Retina (tissue), 1 donor: ENCODE data around the gene RAB12.
"Not testable (repeated sequence)": the region's sequence is repeated elsewhere in the genome, so short reads cannot be mapped to it uniquely, and the experiment has no call there.

Experiments used
- DNase-seq: peaks from one replicate; pipeline ENCODE4 v3.0.0-alpha.2; 2016

The RAB12 gene

DNA sequence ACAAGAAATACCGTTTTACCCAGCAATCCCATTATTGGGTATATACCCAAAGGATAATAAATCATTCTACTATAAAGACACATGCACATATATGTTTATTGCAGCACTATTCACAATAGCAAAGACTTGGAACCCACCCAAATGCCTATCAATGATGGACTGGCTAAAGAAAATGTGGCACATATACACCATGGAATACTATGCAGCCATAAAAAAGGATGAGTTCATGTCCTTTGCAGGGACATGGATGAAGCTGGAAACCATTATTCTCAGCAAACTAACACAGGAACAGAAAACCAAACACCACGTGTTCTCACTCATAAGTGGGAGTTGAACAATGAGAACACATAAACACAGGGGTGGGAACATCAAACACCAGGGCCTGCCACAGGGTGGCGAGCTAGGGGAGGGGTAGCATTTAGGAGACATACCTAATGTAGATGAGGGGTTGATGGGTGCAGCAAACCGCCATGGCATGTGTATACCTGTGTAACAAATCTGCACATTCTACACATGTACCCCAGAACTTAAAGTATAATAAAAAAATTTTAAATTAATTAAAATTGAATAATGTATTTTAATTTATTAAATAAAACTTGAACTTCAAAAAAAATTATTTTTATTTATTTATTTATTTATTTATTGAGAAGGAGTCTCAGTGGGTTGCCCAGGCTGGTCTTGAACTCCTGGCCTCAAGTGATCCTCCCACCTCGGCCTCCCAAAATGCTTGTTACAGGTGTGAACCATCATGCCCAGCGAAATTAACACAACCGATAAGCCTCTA, 42.4 kb downstream of the RAB12 start:
- not testable (repeated sequence) for DNase-seq

DNA sequence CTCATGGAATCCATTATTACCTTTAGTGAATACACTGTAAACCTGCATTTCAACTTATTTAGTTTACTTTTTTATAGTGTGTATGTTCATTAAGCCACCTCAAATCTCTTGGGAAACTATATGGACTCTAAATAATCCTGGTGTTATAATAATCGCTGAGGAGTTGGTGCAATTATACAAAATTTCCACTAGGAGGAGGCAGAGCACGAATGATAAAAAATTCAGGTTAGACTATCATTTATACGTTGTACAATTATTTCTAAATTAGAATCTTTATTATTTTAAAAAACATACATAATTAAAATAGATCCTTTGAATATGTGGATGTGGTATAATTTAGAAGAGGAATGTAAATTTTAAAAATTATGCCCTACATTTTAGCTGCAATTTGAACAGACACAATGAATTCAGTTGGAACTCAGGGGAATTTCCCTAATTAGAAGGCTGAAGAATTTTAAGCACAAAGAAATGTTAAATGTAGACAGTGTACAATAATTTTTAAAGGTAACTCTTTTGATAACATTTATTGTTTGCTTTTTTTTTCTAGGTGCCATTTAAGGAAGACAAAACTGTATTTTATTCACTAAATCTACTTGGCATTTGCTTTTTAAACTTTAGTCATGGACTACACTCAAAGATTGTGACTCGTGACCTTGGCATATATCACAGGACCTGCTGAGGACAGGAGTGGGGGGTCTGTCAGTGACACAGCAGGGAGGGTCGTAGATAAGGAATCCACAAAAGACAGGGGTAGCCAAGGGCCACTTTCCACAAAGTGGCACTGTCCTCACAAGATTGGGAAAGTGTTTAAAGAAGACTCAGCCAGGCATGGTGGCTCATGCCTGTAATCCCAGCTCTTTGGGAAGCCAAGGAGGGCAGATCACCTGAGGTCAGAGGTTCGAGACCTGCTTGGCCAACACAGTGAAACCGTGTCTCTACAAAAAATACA, 45.5 kb downstream of the RAB12 start:
- DNase-seq, result no peak

GRCh38 chr18:8656232-8656631, 47.0 kb downstream of the RAB12 start:
- no peak for DNase-seq

GRCh38 chr18:8657050-8657820, 48.0 kb downstream of the RAB12 start:
- DNase-seq, result peak; percentile 59

- no peak for DNase-seq
Observed at GRCh38 chr18:8657873-8658470, 48.7 kb downstream of the RAB12 start.

DNA sequence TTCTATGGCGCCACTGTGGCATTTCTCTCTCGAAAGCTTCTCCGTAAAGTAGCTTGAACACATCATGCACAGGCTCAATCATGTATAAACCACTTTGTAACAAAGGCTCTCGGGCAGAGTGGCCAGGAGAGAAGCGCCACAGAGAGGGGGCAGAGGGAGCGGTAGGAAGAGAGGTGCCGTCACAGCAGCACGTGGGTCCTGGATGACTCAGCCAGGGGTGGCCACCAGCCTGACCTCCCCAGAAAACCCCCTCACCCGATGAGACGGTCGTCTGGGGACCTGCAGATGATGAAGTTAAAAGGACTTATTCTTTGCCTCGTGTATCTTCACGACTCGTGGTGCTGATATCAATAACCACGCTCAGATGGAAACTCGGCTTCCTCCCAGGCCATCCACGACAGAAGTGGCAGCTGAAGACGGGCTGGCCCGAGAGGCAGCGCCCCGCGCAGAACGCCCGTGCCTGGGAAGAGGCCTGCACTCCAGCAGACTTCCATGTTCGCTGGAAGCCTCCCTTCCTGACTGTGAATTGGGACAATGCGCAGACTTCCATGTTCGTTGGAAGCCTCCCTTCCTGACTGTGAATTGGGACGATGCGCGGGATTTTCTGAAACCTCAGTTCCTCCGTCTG, 49.7 kb downstream of the RAB12 start:
- no peak for DNase-seq

DNA sequence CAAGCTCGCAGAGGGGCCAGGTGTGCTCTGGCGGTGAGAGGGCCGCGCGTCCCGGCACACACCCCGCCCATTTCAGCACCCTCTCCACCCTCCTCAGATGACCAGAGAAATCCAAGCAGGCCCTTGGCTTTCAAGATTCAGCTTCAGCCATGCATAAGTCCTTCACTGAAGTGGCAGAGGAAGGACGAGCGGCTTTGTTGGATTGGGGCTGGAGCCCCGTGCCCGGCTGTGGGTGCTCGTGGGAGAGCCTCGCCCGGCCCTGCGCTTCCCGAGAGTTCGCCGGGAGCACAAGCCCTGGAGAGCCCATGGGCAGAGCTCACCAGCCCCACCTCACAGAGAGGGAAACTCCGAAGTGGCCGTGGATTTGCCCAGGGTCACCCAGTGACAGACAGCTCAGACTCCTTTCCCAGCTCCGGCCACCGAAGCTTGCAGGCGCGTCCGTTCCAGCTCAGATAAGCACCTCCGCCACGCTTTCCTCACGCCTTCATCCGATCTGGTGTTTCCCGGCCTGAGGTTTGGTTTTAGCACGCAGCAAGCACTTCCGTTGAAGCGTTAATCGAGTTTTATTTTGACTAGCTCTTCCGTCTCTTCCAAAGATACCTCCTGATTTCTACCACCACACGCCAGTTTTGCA, 50.5 kb downstream of the RAB12 start:
- no peak for DNase-seq

- no peak for DNase-seq
Observed at GRCh38 chr18:8660316-8660715, 51.1 kb downstream of the RAB12 start.

DNA sequence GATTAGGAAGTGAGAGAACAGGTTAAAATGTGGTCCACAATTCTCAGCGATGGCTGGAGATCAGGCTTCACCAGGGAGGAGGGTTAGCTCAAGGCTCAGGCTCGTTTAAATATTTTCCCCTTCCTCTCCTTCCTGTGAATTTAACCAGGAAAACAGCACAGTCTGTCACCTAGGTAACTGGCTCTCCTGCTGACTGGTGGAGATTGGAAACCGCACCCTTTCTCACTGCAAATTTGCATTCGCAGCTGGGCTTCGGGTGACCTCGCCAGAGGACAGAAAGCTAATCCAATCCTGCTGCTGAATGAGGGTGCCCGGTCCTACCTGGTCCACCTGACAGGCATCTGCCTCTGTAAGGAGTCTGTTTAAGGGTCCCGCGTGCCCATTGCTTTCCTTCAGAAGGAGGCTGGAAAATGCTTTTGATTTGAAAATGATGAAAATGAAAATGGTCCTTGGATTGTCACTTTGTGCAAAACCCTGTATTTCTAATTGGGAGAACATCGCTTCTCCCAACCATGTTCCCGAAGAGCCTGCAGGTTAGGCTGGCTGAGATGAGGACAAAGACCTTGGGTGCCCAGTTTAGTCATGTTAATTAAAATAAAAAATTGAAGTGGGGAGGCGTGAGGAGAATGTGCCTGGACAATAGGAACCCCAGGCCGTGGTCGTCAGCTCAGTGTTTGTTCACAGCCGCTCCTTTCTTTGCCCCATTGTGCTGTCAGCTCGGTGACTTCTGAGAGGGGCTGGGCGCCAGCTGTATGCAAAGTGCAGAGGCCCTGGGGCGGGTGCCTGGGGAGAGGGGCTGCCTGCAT, 52.7 kb downstream of the RAB12 start:
- DNase-seq, result peak; percentile 72

GRCh38 chr18:8662560-8663255, 53.5 kb downstream of the RAB12 start:
- peak; percentile 49 for DNase-seq

DNA sequence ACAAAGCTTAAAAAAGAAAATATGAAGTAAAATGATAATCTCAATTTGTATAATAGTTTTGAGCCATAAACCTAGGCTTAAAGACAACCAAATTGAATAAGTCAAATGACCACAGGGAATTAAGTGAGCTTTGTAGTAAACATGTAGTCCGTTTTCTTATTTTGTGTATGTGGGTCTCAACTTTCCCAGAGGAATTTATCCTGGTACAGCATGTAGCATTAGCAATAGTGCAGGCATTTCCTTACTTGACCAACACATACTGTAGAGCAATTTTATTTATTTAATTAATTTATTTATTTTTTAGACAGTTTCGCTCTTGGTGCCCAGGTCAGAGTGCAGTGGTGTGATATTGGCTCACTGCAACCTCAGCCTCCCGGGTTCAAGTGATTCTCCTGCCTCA, 58.6 kb downstream of the RAB12 start:
- DNase-seq, result no peak

- DNase-seq, result no peak
Observed at GRCh38 chr18:8668381-8668780, 59.1 kb downstream of the RAB12 start.

- DNase-seq, result no peak
Observed at GRCh38 chr18:8669571-8669970, 60.3 kb downstream of the RAB12 start.

DNA sequence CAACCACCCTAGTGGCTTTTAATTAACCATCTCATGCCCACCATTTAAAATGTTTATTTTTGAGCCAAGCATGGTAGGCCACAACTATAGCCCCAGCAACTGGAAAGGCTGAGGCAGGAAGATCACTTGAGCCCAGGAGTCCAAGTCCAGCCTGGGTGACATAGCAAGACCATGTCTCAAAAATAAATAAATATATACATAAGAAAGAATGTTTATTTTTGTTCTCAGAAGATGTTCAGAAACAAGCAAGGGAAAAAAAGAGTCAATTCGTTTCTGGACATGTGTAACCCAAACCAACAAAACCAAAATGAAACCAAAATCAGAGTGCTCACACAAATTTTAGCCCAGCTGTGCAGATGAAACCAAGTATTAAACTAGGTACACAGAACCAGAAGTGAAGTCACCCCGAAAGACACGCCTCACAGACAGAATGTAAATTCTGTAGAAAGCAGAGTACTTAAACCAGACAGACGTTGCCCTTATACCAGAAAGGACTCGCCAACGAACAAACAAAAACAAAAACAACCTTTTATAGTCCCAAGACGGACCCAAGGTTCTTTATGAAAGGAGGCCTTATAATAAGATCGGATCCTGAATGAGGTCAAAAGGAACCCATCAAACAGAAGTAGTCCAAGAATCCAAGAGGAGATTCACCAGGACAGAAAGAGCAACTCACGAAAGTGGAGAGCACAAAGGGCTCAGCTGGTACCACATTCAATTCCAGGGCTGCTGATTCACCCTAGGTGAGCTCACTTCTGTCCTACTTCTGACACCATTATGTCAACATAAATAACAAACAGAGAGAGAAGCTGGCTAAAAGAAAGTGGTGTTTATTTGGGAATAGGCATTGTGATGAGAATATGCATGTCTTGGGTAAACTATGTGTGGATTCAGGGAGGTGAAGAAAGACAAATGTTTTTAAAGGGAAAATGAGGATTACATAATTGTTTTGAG, 64.3 kb downstream of the RAB12 start:
- no peak for DNase-seq

DNA sequence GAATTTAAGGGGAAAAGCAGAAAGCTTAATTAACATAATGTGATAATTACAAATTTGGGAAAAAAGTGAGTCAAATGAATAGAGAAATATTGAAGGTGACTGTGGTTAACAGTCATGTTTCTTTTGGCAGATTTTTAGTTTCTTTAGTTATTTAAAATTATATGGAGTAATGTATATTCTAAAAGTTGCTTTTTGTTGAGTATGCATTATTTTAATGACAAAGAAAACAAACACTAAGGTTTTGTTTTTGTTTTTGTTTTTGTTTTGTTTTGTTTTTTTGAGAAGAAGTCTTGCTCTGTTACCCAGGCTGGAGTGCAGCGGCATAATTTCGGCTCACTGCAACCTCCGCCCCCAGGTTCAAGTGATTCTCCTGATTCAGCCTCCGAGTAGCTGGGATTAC, 65.8 kb downstream of the RAB12 start:
- DNase-seq, result no peak

DNA sequence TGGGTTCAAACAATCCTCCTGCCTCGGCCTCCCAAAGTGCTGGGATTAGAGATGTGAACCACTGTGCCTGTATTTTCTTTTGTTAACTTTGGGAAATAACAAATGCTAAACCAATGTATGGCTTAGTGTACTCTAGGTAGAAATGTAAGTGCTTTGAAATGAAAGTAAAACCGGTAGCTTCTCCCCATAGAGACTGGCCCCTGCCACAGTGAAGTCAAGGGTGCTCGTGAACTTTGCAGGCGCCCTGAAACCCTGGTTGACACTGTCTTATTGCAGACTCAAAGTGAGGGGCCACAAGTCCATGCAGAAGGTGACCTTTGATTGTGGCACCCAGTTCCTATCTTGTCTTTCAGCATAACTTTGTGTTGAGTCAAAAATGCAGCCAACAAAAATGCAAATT, 72.0 kb downstream of the RAB12 start:
- no peak for DNase-seq

DNA sequence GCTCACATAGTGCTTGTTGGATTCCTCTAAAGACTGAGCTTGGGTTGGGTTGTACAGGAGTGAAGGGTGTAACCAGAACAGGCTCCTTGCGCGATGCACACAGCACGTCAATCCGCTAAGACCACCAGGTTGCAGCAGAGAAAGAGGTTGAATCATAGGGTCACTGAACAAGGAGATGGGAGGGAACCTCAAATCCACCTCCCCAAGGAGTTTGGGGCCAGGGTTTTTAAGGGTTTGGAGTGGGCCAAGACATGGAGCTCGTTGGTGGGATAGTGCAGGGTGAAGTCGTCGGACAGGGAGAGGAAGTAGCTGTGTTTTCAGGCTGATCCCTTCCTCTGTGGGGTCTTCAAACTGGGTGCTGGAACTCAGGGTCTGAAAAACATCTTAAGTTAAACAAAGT, 75.3 kb downstream of the RAB12 start:
- no peak for DNase-seq

GRCh38 chr18:8685141-8685913, 76.1 kb downstream of the RAB12 start:
- DNase-seq, result peak; percentile 79
